ENCODE data around the gene ZC3H12D.

- TF ChIP-seq CTCF (IDR thresholded peaks at IDR 0.05; ENCODE audit: low read depth, low read length, poor library complexity, severe bottlenecking) = no peak
- TF ChIP-seq EZH2phosphoT487 (IDR thresholded peaks at IDR 0.05; ENCODE audit: borderline replicate concordance, low read length) = no peak
These were observed 47.6 kb downstream of the ZC3H12D start for GRCh38 chr6:149437212-149437611.

Data from DOHH2 (cell line).